HG03575 (cell line): ENCODE measurements around the gene C7.
"Not testable (repeated sequence)": the region's sequence is repeated elsewhere in the genome, so short reads cannot be mapped to it uniquely, and the experiment has no call there.

Source experiments
- ATAC-seq: cut with Tn5 transposase; IDR thresholded peaks from one replicate; pipeline ENCODE4 v1.9.1; 2021; ENCODE audit not compliant: unreplicated experiment, insufficient number of reproducible peaks, low FRiP score; ENCODE audit errors: extremely low read depth

Gene C7

DNA sequence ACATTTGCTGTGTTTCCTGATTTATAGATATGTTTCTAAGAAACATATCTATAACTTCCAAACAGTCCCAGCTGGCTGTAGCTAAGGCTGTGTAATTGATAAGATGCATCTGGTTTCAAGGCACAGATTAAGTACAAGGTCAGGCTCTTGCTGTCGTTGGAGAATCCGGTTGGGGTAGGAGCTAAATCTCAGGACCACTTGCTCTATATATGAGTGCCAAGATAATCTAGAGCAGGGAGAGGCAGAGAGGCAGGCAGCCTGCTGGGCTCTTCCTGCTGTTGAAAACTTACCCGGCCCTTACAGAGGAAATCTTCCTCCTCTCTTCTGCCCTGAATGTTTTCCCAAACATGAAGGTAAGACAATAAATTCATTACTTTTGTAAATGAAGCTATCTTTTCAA lies at the start of gene C7:
C7 (plus strand) TSS at position 234 of the 400 bp plus-strand sequence; CDS start at position 348, 114 bp downstream.
- ATAC-seq: no peak

DNA sequence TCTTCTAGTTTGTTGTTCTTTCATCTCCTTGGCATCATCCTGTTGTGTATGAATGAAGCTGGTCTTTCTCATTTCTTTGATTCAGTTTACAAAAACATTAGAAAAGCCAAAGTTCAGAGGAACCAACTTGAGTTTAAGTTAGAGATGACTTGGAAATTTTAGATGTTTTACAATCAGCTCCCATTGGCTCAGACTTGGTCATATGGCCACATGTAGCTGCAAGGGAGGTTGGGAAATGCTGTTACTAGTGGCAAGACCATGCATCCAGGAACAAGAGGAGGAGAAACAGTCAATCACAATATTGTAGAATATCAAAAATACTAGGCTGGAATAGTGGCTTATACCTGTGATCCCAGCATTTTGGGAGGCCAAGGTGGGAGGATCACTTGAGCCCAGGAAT lies 48.6 kb upstream of the C7 start:
- ATAC-seq: no peak

DNA sequence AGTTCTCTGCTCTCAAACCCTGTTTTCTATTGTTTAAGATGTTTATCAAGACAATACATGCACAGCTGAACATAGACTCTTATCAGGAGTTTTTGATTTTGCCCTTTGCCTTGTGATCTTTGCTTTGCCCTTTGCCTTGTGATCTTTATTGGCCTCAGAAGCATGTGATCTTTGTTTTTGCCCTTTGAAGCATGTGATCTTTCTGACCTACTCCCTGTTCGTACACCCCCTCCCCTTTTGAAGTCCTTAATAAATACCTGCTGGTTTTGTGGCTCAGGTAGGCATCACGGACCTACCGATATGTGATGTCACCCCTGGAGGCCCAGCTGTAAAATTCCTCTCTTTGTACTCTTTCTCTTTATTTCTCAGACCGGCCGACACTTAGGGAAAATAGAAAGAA lies 44.3 kb upstream of the C7 start:
- ATAC-seq: not testable (repeated sequence)

DNA sequence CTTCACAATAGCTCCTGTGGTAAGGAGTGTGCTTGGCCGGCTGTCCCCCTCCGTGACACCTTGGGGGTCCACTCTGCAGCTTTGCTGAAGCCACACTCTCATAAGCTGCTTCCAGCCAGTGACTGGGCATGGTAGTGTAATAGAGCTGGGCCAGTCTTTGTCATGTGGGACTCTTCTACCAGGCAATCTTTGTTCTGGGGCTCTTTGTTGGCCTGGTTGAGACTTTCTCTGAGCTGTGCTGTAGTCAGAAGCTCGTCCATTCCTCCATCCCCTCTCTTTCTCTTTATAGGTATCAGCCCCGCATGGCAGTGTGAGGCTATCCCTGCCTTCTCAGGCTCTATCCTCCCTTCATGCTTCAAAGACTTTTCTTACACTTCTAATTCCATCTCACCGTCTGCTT lies 42.5 kb upstream of the C7 start:
- ATAC-seq: no peak

DNA sequence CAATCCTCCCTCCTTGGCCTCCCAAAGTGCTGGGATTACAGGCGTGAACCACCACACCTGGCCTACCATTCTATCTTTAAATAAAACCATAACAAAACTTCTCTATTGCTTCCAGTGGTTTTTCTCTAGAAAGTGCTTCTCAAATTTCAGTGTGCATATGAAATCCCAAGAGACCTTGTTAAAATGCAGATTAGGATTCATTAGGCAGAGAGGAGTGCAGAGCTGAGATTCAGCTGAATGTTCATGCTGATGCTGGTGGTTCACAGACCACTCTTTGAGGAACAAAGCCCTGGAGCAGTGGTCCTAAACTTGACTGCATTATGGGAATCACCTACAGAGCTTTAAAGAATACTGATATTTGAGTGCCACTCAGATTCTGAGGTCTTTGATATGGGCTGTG lies 39.9 kb upstream of the C7 start:
- no peak for ATAC-seq

DNA sequence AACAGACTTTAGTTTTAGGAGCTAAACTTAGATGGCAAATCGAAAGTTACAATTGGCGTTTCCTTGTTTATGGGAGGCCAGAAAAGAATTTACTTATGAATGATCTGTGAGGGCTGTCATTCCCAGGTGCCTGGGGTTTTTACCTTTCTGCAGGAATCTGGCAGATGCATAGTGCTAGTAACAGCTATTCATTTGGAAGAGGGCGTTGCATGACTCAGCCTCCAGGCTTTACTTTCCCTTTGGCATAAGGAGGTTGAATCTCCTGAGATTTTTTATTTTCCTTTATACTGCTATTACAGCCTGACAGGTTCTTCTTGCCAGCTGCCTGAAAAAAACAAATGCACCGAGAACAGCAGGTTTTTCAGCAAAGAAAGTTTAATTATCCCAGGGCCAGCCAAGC lies 38.1 kb upstream of the C7 start:
- no peak for ATAC-seq

DNA sequence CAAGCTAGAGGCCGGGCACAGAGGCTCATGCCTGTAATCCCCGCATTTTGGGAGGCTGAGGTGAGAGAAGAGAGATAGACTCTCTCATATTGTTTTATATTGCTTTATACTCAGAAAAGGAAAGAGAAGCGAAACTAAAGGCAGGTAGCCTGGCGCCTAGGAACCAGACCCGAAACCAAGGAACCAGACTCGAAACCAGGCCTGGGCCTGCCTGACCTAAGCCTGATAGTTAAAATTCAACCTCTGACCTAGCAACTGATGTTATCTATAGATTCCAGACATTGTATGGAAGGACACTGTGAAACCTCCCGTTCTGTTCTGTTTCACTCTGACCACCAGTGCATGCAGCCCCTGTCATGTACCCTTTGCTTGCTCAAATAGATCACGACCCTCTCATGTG lies 37.0 kb upstream of the C7 start:
- ATAC-seq: not testable (repeated sequence)

DNA sequence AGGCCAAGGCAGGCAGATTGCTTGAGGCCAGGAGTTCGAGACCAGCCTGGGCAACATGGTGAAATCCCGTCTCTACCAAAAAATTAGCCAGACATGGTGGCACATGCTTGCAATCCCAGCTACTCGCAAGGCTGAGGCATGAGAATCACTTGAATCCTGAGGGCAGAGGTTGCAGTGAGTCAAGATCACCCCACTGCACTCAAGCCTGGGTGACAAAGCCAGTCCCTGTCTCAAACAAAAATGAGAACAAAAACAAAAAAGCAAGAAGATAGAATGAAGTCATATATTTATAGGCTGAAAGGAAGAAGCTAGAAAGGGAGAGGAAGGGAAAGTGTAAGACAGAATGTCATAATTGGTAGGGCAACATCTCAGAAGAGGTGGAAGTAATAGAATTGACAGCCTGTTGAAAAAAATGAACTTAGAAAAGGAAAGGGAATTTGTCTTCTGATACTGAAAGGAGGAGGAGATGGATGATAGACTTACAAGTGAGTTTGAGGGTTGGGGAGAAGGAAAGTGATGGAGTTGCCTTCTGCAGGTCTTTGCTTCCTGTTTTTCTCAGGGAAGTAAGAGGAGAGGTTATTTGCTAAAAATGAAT lies 35.9 kb upstream of the C7 start:
- ATAC-seq: no peak

DNA sequence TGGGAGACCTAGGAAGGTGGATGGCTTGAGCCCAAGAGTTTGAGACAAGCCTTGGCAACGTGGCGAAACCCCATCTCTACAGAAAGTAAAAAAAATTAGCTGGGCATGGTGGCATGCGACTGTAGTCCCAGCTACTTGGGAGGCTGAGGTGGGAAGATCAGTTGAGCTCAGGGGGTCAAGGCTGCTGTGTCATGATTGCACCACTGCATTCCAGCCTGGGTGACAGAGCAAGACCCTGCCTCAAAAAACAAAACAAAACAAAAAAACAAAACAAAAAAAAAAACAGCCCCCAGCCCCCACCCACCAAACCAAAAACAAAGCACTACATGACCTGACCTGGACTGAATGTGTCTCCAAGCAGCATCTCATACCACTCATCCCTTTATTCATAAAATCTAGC lies 33.3 kb upstream of the C7 start:
- ATAC-seq: no peak

DNA sequence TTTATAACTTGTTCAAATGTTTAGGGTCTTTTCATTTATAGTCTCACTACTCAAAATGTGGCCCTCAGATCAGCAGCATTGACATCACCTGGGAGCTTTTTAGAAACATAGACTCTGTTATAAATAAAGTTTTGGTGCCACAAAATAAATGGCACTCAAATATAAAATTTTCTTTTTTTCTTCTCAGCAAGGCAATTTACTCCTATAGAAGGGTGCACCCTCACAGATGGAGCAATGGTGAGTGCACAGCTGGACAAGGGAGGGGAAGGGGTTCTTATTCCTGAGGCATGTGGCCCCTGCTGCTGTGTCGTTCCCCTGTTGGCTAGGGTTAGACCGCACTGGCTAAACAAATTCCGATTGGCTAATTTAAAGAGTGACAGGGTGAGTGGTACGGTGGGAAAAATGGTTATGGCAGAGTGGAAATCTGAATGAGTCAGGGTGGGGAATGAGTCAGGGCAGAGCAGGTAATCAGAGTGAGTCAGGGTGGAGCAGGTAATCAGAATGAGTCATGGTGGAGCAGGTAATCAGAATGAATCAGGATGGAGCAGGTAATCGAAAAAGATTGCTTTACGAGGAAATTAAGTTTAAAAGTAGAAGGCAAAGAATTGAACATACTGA lies 31.8 kb upstream of the C7 start:
- ATAC-seq: no peak

DNA sequence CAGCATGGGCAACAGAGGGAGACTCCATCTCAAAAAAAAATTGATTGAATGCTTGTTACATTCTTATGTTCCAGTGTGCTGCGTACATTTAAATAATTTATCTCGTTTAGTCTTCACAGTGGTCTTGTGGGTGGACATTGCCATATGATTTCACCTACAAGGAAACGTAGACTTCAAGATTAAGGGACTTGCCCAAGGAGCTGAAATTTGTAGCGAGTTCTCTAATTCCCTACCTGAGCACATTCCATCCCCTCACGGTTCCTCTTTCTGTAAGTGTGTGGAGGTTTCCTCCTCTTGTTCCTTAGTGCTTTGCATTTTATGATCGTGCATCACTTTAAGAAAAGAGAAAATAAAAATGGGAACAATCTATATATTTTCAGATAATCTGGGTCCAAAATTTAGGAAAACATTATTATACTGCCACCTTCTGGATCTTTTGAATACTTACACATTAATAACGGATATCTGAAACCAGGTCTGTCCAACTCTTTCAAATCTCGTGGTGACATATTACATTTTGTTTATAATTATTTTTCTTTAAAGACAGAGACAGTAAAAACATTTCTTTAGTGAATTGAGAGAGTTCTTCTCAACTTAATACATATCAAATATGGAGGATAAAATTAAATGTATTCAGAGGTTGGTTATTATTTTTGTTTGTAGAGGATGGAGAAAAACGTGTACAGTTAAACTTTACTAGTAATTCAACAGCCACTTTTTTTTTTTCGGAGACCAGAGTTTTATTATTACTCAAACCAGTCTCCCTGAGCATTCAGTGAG lies 29.9 kb upstream of the C7 start:
- no peak for ATAC-seq

DNA sequence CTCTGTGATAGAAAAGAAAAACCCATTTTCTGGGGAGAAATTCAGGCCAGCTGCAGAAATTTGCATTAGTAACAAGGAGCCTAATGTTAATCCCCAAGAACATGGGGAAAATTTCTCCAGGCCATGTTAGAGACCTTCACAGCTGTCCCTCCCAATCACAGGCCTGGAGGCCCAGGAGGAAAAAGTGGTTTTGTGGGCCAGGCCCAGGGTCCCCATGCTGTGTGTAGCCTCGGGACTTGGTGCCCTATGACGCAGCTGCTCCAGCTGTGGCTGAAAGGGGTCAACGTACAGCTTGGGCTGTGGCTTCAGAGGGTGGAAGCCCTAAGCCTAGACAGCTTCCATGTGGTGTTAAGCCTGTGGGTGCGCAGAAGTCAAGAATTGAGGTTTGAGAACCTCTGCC lies 27.0 kb upstream of the C7 start:
- no peak for ATAC-seq

DNA sequence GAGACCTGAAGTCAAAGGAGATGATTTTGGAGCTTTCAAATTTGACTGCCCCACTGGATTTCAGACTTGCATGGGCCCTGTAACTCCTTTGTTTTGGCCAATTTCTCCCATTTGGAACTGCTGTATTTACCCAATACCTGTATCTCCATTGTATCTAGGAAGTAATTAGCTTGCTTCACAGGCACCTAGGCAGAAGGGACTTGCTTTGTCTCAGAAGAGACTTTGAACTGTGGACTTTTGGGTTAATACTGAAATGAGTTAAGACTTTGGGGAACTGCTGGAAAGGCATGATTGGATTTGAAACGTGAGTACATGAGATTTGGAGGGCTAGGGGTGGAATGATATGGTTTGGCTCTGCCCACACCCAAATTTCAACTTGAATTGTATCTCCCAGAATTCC lies 26.2 kb upstream of the C7 start:
- not testable (repeated sequence) for ATAC-seq

DNA sequence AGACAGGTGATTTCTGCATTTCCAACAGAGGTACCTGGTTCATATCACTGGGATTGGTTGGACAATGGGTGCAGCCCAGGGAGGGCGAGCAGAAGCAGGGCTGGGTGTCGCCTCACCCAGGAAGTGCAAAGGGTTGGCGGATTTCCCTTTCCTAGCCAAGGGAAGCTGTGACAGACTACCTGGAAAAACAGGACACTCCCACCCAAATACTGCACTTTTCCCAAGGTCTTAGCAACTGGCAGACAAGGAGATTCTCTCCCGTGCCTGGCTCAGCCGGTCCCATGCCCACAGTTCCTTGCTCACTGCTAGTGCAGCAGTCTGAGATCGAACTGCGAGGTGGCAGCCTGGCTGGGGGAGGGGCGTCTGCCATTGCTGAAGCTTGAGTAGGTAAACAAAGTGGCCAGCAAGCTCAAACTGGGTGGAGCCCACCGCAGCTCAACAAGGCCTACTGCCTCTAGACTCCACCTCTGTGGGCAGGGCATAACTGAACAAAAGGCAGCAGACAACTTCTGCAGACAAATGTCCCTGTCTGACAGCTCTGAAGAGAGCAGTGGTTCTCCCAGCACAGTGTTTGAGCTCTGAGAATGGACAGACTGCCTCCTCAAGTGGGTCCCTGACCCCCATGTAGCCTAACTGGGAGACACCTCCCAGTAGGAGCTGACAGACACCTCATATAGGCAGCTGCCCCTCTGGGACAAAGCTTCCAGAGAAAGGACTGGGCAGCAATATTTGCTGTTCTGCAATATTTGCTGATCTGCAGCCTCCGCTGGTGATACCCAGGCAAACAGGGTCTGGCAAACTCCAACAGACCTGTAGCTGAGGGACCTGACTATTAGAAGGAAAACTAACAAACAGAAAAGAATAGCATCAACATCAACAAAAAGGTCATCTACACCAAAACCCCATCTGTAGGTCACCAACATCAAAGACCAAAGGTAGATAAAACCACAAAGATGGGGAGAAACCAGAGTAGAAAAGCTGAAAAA lies 13.6 kb upstream of the C7 start:
- not testable (repeated sequence) for ATAC-seq

DNA sequence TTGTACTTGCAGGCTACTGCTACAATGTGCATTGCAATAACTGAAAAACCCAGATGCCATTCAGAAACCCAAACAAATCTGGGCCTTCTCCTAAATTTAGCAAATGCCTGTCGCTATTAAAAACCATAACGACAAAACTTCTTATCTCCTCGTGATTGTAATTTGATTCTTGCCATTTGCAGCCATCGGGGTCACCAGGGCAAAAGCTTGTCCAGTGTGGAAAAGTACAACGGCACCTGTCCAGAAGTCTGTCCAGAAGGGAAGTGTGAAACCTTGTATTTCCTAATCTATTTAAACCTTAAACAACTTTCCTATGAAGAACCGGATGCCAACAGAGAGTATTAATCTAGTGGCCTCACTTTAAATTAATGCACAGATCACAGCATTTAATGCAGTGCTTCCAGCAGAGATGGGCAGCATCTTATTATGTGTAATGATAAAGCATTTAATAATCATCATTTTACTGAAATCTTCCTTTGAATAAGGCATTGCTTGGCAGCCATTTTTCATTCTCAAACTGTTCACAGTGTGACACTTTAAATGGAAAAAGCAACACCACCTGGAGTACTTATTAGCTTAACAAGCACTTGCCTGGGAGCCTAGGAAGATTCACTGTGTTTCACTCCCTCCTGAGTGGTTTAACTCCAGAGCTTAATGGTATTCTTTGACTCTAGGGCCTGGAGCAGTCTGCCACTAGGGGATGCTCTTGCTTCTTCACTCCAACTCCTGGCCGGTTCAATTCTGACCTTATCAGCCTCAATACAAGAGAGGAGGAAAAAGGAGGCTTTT lies 4.9 kb upstream of the C7 start:
- peak; percentile 55 for ATAC-seq

DNA sequence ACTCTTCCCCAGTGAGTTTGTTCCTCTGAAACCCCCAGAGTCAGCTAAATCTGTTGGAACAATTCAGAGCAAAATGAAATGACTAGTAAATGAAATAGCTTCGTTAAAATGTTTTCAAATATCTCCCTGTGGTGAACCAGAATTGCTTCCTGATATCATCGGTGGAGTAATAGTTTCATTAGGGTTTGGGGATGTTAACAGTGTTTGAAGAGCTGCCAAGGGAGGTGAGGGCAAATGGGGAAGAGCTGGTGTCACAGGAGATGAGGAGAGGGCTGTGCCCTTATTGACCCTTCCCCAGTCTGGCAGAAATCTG lies 4.3 kb upstream of the C7 start:
- no peak for ATAC-seq

DNA sequence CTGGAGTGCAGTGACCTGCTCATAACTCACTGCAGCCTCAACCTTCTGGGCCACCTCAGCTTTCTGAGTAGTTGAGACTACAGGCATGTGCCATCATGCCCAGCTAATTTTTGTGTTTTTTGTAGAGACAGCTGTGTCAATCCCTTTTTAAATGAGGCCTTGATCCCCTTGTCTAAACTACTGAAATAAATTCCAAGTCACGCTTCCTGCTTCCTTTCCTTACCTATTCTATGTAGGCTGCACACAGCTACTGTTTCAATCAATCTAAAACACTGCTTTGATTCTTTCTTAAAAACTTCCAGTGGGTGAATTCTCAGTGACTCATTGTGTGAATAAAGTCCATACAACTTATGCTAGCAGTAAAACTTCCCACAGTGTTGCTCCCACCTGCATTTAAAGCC lies 2.9 kb upstream of the C7 start:
- ATAC-seq: no peak

DNA sequence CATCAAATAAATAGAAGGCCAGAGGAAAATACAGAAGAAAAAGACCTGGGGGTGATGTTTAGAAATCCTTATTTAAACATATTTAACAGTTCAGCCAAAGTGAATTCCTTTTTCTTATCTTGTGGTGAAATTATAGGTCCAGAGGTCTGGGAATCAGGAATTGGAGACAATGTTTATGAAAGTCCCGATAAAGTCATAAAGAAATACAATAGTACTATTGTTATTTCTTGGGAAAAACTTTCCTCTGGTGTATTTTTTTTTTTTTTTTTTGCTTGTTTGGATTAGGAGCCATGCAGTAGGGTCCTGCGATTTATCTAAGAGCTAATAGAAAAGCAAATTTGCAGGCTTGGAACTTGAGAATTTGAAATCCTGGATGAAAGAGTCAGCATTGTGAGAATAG lies 426 bp downstream of the C7 start:
- no peak for ATAC-seq

DNA sequence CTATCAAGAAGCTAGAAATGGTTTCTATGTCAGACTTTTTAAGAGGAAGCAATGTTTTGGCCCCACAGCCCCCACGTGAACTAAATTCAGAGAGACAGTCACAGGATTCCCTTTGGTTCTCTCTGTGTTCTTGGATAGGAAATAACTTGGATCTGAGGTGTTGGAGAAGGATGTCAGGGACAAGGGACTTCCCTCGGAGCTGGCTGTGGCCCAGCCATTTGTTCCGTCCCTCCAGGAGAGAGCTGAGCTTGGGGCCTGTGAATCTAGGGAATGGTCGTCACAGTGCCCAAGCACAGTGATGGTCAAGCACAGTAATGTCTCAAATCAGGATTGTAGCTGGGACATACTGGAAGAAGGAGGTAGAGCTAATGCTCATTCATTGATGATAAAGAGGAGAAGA lies 2.0 kb downstream of the C7 start:
- ATAC-seq: no peak
